GM21786 (cell line): ENCODE data around the gene PROB1.
"Not testable (repeated sequence)": the region's sequence is repeated elsewhere in the genome, so short reads cannot be mapped to it uniquely, and the experiment has no call there.

Experiments
- ATAC-seq: cut with Tn5 transposase; IDR thresholded peaks from one replicate; pipeline ENCODE4 v1.9.1; 2021; ENCODE audit not compliant: unreplicated experiment

The PROB1 gene

DNA sequence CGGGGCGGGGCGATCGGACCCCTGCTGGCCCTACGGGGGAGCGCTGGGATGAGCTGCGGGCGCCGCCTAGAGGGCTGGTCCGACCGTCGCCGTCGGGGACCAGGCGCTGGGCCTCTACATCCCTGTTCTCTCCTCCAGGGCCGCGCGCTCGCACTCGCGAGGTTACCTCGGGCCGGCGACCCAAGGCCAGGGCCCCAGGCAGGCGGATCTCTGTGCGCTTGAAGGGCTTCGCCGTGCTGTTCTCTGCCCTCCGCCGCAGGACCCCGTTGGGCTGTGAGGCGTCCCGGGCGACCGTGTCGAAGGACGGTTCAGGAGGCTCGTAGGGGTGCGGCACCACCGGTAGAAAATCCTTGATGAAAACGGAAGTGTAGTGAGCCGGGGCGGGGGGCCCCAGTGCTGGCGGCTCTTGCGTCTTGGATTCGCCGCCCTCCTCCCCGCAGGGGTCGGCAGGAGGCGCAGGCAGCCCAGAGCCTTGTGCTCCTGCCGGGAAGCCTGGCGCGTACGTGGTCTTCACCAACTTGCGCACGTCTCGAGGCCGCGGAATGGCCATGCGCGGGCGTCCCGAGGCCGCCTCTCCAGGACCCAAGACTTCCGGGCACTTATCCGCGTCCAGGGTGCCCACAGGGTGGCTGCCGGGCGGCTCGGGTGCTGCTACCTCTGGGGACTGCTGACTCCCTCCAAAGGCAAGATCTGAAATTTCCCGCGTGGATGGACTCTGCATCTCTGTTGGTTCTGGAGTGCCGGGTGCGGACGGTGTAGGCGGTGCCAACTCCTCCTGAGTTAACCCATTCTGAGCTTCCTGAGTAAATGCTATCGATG, 2.0 kb downstream of the PROB1 start:
- peak; percentile 36 for ATAC-seq

- no peak for ATAC-seq
Measured at GRCh38 chr5:139392324-139392677, 2.6 kb downstream of the PROB1 start.

- ATAC-seq = no peak
Measured at GRCh38 chr5:139391570-139392323, 3.2 kb downstream of the PROB1 start.

DNA sequence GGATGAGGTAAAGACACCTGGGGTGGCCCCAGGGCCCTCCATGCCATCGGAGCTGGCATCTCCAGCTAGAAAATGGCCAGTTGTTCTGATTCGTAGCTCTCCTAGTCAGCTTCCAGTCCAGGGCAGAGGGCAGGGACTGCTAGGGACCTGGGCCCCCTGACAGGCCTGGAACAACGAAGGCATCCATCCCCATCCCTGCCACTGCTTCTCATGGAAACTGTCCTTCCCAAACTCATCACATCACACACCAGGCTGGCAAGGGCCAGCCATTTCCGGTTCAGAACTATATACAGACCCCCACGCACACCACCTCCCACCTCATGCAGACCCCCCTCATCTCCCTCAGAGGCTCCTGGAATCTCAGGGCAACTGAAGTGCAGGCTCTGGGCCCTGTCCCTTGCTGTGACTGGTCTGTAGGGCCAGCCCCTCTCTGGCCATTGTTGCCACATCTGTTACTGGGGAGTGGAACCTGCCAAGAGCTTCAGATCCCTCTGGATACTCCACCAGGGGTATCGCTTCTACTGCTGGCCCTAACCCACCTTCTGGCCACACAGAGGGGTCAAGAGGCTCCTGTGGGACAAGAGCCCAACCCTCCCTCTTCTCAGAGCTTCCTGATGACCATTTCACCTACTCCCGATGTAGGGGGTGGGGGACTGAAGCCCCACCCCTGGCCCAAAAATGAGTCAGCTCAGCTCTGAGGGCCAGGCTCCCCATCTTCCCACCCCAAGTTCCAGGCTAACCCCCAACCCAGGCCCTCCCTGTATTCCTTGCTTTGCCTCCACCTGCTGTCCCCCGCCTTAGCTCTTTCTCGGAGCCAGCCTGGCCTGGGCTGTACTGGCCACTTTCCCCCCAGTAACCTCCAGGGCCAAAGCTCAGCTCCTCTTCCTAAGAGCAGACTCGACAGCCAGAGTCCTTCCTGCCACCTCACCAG, 4.0 kb downstream of the PROB1 start:
- ATAC-seq = no peak

DNA sequence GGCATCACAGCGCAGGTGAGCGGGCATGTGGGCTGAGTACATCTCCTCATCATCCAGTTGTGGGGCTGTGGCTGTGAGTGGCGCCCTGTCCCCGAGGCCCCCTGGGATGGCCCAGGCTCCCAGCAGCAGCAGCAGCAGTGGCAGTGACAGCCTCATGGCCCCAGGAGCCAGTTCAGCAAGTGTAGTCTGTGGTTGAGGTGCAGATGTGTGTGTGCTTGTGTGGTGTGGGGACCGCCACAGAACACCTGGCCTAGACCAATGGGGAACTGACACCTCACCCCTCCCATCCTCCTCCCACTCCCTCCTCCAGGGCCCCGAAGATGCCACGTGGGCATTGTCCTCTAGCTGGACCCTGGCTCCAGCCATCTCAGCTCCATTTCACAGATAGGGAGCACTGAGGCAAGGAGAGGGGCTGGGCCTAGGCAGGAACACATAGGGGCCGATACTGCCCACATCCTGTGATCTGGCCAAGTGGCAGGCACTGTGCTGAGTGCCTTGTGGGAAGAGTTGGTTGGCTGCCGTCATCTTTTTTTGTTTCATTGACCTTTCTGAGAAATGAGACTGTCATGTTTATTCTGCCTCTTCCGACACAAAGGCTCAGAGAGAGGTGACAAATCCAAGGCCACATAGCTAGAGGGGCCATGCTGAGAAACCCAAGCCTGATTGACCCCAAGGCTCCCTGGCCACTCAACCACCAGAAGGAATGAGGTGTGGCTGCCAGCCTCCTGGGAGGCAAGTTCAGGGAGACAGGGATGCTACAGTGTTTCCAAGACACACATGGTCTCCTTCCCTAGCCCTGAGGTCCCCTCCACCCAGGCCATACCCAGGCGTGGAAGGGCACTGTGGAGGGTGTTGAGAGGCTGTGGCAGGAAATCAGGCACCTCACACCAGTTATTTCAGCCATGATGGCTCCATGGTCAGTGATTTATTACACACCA, 4.9 kb downstream of the PROB1 start, which contains the start of gene MZB1:
Gene MZB1 (minus strand): TSS at position 213 of the 938 bp plus-strand sequence. CDS start 57 bp downstream, at position 156.
- peak; percentile 38 for ATAC-seq

GRCh38 chr5:139388198-139388821, 6.6 kb downstream of the PROB1 start:
- no peak for ATAC-seq

- no peak for ATAC-seq
Measured at GRCh38 chr5:139387611-139388197, 7.2 kb downstream of the PROB1 start.

DNA sequence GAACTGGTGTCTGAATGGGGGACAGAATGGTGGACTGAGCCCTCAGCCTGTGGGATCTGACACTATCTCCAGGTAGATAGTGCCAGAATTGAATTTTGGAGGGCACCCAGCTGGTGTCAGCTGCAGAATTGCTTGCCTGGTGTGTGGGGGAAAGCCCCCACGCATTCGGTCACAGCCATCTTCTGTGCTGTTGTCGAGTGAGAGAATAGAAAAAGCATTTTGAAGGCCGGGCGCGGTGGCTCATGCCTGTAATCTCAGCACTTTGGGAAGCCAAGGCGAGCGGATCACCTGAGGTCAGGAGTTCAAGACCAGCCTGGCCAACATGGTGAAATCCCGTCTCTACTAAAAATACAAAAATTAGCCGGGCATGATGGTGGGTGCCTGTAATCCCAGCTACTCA, 7.9 kb downstream of the PROB1 start:
- not testable (repeated sequence) for ATAC-seq

DNA sequence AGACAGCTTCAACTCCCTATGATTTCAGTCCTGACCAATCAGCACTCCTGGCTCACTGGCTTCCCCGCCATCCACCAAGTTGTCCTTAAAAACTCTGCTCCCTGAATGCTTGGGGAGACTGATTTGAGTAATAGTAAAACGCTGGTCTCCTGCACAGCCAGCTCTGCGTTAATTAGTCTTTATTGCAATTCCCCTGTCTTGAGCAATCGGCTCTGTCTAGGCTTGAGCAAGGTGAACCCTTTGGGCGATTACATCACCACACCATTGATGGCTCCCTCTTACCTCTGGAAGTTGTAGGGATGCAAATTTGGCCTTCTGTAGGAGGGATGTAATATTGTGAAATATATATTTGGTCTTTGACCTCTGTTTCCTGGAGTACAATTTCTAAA, 8.9 kb downstream of the PROB1 start:
- ATAC-seq = no peak

DNA sequence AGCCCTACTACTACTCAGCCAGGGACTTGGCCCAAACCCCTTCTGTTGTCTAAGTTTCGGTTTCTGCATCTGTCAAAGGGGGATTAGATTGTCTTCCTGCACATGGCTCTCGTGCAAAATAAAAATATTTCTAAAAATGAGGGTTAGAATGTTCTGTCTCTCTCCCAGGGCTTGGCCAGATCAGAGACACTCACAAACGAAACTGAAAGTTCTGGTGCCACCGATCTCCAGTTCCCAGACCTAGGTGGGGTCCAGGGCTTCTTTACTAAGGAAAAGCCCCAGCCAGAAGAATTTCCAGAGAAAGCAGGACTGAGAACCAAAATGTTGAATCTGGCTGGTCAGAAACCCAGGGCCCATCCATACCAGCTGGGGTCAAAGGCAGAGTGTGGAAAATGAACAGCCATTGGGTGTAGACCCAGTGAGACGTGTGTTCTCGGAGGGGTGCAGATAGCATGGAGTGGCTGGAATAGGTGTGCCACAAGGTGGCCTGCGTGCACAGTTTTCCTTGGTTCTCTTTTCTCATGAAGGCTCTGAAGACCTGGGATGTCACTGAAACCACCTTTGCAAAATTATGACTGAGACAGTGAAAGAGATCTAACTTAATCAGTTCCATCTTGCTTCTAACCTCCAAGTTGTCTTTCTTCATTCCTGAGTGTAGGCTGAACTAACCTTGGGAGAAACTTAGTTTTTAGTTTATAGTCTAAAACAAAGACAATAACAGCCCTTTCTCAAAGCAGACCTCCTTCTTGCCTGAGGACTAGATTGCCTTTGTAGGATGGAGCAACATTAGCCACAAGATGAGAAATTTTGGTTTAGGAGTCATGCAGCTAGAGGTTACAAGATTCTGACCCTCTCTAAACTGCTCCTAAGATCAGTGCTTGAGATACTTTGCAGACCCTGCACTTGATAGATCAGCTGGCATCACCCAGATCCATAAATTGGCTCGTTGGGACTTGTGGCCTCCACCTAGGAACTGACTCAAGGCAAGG, 9.5 kb downstream of the PROB1 start:
- ATAC-seq = peak; percentile 25

- ATAC-seq = peak; percentile 1
Measured at GRCh38 chr5:139384591-139385051, 10.3 kb downstream of the PROB1 start.

GRCh38 chr5:139383993-139384590, 10.8 kb downstream of the PROB1 start:
- ATAC-seq = no peak

DNA sequence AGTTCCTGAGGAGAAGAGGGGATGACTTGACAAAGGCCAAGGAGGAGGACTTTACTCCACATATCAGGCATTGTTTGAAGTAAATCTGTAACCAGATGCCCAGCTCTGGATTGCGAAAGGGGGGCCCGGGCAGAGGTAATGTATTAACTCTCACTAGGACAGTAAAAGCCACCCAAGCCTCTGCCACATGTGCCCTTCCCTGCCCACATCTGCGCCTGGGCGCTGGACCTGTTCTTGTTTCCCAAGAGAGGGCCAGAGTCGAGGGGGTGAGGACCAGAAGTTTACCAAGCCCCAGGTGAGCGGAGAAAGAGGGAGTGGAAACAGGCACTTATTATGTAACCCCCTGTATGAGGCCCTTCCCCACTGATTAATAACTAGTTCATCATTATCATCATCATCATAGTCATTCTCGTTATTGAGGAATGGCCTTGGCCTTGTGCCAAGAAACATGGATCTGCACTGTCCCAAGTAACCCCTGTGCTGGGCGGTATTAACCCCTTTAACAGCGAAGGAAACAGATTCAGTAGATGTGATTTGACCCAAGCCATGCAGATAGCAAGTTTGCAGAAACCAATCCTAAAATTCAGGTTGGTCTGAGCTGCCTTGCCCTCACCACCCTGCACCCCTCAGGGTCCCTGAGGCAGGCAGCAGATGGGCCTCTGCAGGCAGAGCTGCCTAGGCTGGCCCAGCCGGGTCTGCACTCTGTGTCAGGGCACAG, 11.5 kb downstream of the PROB1 start, which contains the start of gene SLC23A1:
Gene SLC23A1 (minus strand): TSS at position 23 of the 718 bp plus-strand sequence. CDS start 44 bp downstream, outside the sequence.
- ATAC-seq = no peak

DNA sequence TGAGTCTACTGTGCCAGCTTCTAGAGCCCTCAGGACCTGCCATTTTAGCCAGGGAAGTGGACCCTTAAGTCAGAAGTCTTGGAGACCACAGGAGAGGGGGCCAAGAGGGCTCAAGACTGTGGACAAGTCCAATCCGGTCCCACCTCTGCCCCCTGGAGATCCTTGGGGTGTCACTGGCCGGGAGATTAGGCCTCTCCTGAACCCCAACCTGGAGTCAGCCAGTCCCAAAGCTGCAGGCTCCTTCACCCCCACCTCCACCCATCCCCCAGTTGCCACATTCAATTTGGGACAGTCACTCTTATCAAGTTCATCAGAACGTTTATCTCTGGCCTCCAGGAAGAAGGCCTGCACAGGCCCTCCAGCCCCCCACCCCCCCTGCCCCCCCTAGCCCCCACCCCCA, 12.1 kb downstream of the PROB1 start:
- no peak for ATAC-seq

- no peak for ATAC-seq
Measured at GRCh38 chr5:139381837-139382761, 12.8 kb downstream of the PROB1 start.
